ENCODE data around the gene R3HCC1L. TPM values are rescaled to one million over a fixed set of nuclear protein-coding genes. Genes with fewer than 3 reads are reported as not detected.
A peak's percentile ranks its signal among the peaks of the same experiment; 100 is the strongest.

The R3HCC1L gene
- total and polyA plus RNA-seq, 9 of the 15 experiments (the other 6 are each of a cell fraction or from before 2014, with no cell fraction given) = 9.1 to 17.8 (median 12.6) TPM

GRCh38 chr10:98236862-98237261 lies 102.4 kb downstream of the R3HCC1L start (continued):
- no peak for TF ChIP-seq CUX1 (CRISPR knock-in tag; IDR thresholded peaks at IDR 0.05)
- TF ChIP-seq TEAD1 (CRISPR knock-in tag; IDR thresholded peaks at IDR 0.05) = 0 out of 4 replicates have a peak, but pooled peaks of 1 of the 2 experiments have one; percentile 23
- no peak for TF ChIP-seq ZC3H4 (CRISPR knock-in tag; IDR thresholded peaks at IDR 0.05; ENCODE audit: borderline replicate concordance)
- TF ChIP-seq SRF (CRISPR knock-in tag; IDR thresholded peaks at IDR 0.05) = no peak
- TF ChIP-seq ZNF551 (CRISPR knock-in tag; IDR thresholded peaks at IDR 0.05) = no peak
- TF ChIP-seq NR2C2 (CRISPR knock-in tag; IDR thresholded peaks at IDR 0.05) = no peak
- no peak for TF ChIP-seq NR2C2 (tag; IDR thresholded peaks at IDR 0.05)
- TF ChIP-seq JUN (IDR thresholded peaks at IDR 0.05; ENCODE audit: borderline replicate concordance, low read depth, low read length) = peak; percentile 56; the same call in 1 of the 2 replicates
- TF ChIP-seq JUN (CRISPR knock-in tag; IDR thresholded peaks at IDR 0.05; ENCODE audit: borderline replicate concordance) = no peak
- no peak for TF ChIP-seq SP1 (CRISPR knock-in tag; IDR thresholded peaks at IDR 0.05)
- peak; percentile 65; the same call in 1 of the 2 replicates for TF ChIP-seq LEF1 (IDR thresholded peaks at IDR 0.05)
- no peak for TF ChIP-seq TRIM25 (IDR thresholded peaks at IDR 0.05; ENCODE audit: borderline replicate concordance)
- peak; percentile 61; the same call in 1 of the 2 replicates for TF ChIP-seq ZNF395 (CRISPR knock-in tag; IDR thresholded peaks at IDR 0.05)
- no peak for TF ChIP-seq SRSF3 (IDR thresholded peaks at IDR 0.05; ENCODE audit: insufficient read depth, low read length)
- no peak for TF ChIP-seq TBP (optimal IDR thresholded peaks at IDR 0.05; ENCODE audit: low read depth, low read length)
- no peak for TF ChIP-seq PHB2 (IDR thresholded peaks at IDR 0.05; ENCODE audit: low read depth)
- no peak for TF ChIP-seq HIVEP1 (CRISPR knock-in tag; IDR thresholded peaks at IDR 0.05)
- TF ChIP-seq, protein P1, sequence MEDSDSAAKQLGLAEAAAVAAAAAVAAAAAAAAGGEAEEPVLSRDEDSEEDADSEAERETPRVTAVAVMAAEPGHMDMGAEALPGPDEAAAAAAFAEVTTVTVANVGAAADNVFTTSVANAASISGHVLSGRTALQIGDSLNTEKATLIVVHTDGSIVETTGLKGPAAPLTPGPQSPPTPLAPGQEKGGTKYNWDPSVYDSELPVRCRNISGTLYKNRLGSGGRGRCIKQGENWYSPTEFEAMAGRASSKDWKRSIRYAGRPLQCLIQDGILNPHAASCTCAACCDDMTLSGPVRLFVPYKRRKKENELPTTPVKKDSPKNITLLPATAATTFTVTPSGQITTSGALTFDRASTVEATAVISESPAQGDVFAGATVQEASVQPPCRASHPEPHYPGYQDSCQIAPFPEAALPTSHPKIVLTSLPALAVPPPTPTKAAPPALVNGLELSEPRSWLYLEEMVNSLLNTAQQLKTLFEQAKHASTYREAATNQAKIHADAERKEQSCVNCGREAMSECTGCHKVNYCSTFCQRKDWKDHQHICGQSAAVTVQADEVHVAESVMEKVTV (CRISPR knock-in tag; IDR thresholded peaks at IDR 0.05) = no peak
- TF ChIP-seq ZSCAN32 (CRISPR knock-in tag; IDR thresholded peaks at IDR 0.05) = no peak
- TF ChIP-seq NCOA1 (IDR thresholded peaks at IDR 0.05; ENCODE audit: low read depth) = no peak
